PFSK-1 (cell line): ENCODE data around the gene HPCA.

Experiments
- FOXP2 ChIP-seq: optimal IDR thresholded peaks from 2 replicates; pipeline ENCODE3; 2011; ENCODE audit warnings: borderline replicate concordance, control low read depth, inconsistent platforms; ENCODE audit not compliant: insufficient read depth; ENCODE audit errors: extremely low read length, extremely low read depth
- POLR2AphosphoS5 ChIP-seq: IDR thresholded peaks from 2 replicates; pipeline ENCODE4 v1.6.1; 2012; ENCODE audit warnings: low read depth, mild to moderate bottlenecking, control low read depth, low read length, moderate library complexity
- REST ChIP-seq, 2 experiments: IDR thresholded peaks; 2 replicates each; pipeline versions ENCODE4 v1.6.1 to v1.8.0; 2011 to 2012; ENCODE audit warnings: low read depth in 2 of 2, low read length in 2 of 2, control low read depth in 1 of 2, inconsistent platforms in 1 of 2, mild to moderate bottlenecking in 1 of 2, moderate library complexity in 1 of 2; ENCODE audit not compliant: insufficient read depth in 1 of 2
- TAF1 ChIP-seq: IDR thresholded peaks from 2 replicates; pipeline ENCODE4 v1.6.1; 2012; ENCODE audit warnings: low read length, control low read depth, borderline replicate concordance; ENCODE audit not compliant: insufficient read depth

GRCh38 chr1:32878637-32879041 is 7.7 kb upstream of the HPCA start:
- TF ChIP-seq REST (IDR thresholded peaks at IDR 0.05; ENCODE audit: insufficient read depth in 1 of 2, low read depth in 2 of 2, low read length in 2 of 2) (no peak), POLR2AphosphoS5 (no peak), TAF1 (no peak), FOXP2 (no peak)
